Astrocyte (in vitro differentiated cells and primary cell): ENCODE measurements around the gene MARCHF10.

Experiments used
- EZH2 ChIP-seq: IDR thresholded peaks from 2 replicates; pipeline ENCODE4 v1.6.1; 2012; ENCODE audit warnings: mild to moderate bottlenecking, low read length, inconsistent platforms; ENCODE audit not compliant: insufficient read depth
- TF ChIP-seq, protein P1 (sequence below): IDR thresholded peaks from 2 replicates; pipeline ENCODE4 v1.5.1; 2011; ENCODE audit warnings: low read depth, mild to moderate bottlenecking, inconsistent platforms, low read length, moderate library complexity; ENCODE audit not compliant: insufficient read depth

DNA sequence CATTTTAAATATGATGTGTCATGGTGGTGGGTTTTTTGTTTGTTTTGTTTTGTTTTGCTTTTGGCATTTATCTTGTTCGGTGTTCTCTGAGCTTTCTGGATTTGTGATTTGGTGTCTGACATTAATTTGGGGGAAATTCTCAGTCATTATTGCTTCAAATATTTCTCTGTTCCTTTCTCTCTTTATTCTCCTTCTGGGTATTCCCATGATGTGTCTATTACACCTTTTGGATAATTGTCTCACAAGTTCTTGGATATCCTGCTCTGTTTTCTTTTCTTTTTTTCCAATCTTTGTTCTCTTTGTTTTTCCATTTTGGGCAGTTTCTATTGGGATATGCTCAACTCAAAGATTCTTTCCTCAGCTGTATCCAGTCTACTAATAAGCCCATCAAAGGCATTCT lies 88.5 kb downstream of the MARCHF10 start:
- TF ChIP-seq, protein P1, sequence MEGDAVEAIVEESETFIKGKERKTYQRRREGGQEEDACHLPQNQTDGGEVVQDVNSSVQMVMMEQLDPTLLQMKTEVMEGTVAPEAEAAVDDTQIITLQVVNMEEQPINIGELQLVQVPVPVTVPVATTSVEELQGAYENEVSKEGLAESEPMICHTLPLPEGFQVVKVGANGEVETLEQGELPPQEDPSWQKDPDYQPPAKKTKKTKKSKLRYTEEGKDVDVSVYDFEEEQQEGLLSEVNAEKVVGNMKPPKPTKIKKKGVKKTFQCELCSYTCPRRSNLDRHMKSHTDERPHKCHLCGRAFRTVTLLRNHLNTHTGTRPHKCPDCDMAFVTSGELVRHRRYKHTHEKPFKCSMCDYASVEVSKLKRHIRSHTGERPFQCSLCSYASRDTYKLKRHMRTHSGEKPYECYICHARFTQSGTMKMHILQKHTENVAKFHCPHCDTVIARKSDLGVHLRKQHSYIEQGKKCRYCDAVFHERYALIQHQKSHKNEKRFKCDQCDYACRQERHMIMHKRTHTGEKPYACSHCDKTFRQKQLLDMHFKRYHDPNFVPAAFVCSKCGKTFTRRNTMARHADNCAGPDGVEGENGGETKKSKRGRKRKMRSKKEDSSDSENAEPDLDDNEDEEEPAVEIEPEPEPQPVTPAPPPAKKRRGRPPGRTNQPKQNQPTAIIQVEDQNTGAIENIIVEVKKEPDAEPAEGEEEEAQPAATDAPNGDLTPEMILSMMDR, result no peak
- TF ChIP-seq EZH2, result no peak
